ELR (cell line): ENCODE measurements around the gene HMGB2.

Source experiments
- DNase-seq: peaks from one replicate; pipeline ENCODE4 v3.0.0-alpha.2; 2015; ENCODE audit warnings: low read depth

Gene HMGB2

DNA sequence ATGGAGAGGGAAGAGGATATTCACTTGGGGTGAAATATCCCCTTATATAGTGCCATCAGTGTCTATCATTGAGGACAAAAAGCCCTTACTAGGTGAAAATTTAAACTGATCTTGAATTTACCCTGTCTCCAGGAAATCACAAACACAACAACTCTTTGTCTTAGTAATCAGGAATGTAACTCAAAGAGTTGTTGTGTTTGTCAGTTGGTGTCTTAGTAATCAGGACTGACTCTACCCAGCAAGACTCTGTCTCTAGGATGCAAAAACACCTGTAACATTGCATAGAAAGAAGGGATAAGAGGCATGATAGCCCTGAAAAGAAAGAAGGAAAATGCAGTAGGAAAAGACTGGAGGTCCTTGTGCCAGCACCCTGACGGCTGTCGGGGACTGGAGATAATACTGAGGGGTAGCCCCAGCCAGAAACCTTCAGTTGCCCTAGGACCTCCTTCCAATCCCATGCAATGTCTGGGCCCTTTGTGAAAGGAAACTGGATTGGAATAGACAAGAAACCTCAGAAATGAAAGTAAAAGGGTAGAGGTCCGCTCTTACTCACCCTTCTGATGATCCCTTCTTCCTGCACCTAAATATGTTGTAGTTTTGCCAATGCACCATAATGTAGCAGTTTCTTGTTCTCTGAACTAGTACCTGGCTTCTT, 45.3 kb downstream of the HMGB2 start:
- peak; percentile 8 for DNase-seq

GRCh38 chr4:173288296-173288695, 45.9 kb downstream of the HMGB2 start:
- DNase-seq = peak; percentile 71

GRCh38 chr4:173287486-173287885, 46.7 kb downstream of the HMGB2 start:
- no peak for DNase-seq

DNA sequence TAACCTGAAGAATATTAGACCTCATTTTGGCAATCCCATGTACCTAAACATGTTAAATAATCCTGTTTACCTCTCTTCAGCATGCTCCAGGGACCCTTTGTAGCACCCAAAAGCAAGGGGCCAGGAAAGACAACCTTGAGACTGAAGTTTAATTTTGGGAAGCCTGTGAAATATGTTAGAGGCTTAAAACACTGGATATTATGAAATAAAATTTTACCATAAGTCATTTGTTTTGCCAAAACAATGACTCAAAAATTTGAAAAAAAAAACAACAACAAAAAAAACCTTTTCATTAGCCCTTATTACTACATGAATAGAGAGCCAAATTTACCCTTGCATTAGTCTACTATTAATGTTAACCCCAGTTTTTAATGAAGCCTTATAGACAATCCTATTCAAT, 49.7 kb downstream of the HMGB2 start:
- no peak for DNase-seq

DNA sequence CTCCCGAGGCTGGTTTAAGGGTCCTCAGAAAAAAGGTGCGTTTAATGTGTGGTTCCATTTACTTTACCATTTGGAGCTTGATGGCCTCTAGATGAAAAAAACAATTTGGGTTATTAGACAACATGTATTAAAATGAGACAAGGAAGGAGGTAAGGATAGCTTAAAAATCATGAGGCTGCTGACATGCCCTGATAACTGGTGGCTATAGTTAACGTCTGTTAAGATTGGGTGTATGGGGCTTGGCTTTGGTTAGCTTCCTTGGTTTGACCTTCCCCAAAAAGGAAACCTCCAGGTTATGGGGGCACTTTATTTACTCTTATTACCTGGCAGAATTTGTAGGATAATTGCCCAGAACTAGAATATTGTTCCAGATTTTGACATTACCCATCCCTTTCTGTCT, 51.5 kb downstream of the HMGB2 start:
- DNase-seq = no peak

GRCh38 chr4:173282256-173282562, 51.9 kb downstream of the HMGB2 start:
- no peak for DNase-seq

GRCh38 chr4:173281406-173282255, 52.5 kb downstream of the HMGB2 start:
- no peak for DNase-seq
